Ascending aorta (tissue), 2 donors: ENCODE data around the gene KDF1. TPM values are rescaled to one million over a fixed set of nuclear protein-coding genes. Genes with fewer than 3 reads are reported as not detected.

Source experiments
- DNase-seq, 2 donors: peaks; one replicate each; pipeline ENCODE4 v3.0.0-alpha.2; 2019; ENCODE audit warnings: low spot score in 2 of 2
- H3K27ac ChIP-seq, 2 donors: fragments of 200-600 bp; sonication (generic); one replicate each; pipeline ENCODE4 v1.5.1; 2016 to 2017; ENCODE audit warnings: mild to moderate bottlenecking in 1 of 2
- H3K27me3 ChIP-seq: fragments of 200-600 bp; sonication (generic); one replicate; pipeline ENCODE4 v1.5.1; 2017
- H3K36me3 ChIP-seq, 2 donors: fragments of 200-600 bp; sonication (generic); one replicate each; pipeline ENCODE4 v1.5.1; 2016
- H3K4me1 ChIP-seq, 2 donors: fragments of 200-600 bp; sonication (generic); one replicate each; pipeline ENCODE4 v1.5.1; 2016 to 2017; ENCODE audit warnings: mild to moderate bottlenecking in 1 of 2
- H3K4me3 ChIP-seq, 2 donors: fragments of 200-600 bp; sonication (generic); one replicate each; pipeline ENCODE4 v1.5.1; 2016 to 2017; ENCODE audit warnings: mild to moderate bottlenecking in 1 of 2
- H3K9me3 ChIP-seq, 2 donors: fragments of 200-600 bp; sonication (generic); one replicate each; pipeline ENCODE4 v1.5.1; 2016
- intact Hi-C: fragments of 100-400 bp; cut with DNase I; formaldehyde crosslinking; loops from one replicate; pipeline ENCODE4 v1.15.1; 2023
- total RNA-seq: library from RNA; depleted of rRNA; stranded (reverse); fragments of >200 nt; gene quantifications from one replicate; pipeline ENCODE4 v1.1.0, GENCODE V29; 2016
- TF ChIP-seq, protein P1 (sequence below), 3 experiments: fragments of 200-600 bp in 2 of 3; fragments of 450-650 bp in 1 of 3; sonication (generic) in 2 of 3; IDR thresholded peaks; one replicate each; pipeline ENCODE4 v1.5.1; 2016 to 2019; ENCODE audit warnings: antibody characterized with exemption in 3 of 3, mild to moderate bottlenecking in 1 of 3, moderate library complexity in 1 of 3

The KDF1 gene
- total RNA-seq, 1 donor from 2014 or later, result not detected

DNA sequence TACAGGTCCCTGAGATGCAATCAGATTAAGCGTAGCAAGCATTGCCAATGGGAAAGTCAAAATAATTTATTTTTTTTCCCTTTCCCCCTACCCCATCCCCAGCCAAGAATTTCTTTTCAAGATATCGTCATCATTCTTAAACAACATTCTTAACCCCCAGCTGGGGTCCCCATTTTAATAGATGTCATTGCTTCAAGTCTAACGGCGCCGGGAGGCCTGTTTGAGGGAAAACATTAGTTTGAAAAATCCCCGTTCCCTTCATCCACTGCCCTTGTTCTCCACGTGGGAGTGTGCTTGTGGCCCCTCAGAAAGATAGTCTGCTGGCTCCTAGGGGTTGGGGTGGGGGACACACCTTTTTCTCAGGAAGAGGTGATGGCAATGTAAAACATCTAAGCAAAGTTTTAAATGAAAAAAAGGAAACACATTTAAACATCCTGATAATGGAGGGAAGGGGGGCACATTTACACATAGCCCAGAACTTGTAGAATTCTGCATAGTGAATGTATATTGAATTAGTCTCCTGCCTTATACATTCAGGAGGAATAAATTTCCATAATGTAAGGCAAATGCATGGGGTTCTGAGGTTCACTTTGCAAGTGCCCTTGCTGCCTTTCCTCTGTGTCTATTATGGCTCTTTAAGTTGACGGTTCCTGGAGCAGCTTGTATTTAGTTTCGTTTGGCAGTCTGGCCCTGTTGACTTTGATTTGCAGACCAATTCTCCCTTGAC is 40.0 kb upstream of the KDF1 start:
- peak overlapping the region; percentile 91 to 95 for H3K27ac ChIP-seq
- no peak for DNase-seq
- H3K9me3 ChIP-seq, result no peaks in the 10 kb centered on the region
- H3K27me3 ChIP-seq, result no peaks in the 10 kb centered on the region
- peaks cover 14 to 17% of the 10 kb centered on the region in 2 donors for H3K36me3 ChIP-seq
- peaks cover 31 to 65% of the 10 kb centered on the region in 2 donors for H3K4me1 ChIP-seq
- TF ChIP-seq, protein P1, sequence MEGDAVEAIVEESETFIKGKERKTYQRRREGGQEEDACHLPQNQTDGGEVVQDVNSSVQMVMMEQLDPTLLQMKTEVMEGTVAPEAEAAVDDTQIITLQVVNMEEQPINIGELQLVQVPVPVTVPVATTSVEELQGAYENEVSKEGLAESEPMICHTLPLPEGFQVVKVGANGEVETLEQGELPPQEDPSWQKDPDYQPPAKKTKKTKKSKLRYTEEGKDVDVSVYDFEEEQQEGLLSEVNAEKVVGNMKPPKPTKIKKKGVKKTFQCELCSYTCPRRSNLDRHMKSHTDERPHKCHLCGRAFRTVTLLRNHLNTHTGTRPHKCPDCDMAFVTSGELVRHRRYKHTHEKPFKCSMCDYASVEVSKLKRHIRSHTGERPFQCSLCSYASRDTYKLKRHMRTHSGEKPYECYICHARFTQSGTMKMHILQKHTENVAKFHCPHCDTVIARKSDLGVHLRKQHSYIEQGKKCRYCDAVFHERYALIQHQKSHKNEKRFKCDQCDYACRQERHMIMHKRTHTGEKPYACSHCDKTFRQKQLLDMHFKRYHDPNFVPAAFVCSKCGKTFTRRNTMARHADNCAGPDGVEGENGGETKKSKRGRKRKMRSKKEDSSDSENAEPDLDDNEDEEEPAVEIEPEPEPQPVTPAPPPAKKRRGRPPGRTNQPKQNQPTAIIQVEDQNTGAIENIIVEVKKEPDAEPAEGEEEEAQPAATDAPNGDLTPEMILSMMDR (IDR thresholded peaks at IDR 0.05), result no peak
- intact Hi-C loops, result loop anchor here (1.0 kb wide), 1 partner anchor 11 kb away; no protein-coding TSS in a partner anchor
- no peak overlapping the region for H3K4me3 ChIP-seq

DNA sequence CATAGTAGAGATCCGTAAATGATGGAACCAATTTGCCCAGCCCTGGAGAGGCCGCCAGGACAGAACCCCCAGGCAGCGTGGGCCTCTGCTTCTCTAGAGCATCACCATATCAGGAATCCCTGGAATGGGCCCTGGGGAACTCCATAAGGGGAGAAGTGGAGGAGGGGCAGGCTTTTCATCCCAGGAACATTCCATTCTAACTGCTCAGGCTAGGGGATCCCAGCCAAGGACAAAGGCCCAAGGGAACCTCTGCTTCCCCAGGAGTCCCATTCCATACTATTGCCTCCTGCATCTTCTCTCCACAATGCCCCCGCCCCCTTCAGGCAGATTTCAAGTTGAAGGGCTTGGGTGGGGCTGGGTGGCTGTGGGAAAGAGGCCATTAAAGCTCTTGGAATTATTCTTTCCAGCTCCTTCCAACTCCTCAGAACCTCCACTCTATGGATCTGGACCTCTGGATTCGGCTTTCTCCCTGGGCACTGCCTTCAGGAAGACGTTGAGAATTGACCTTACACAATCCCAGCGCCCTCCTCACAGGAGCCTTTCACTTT is 39.2 kb upstream of the KDF1 start:
- peak; percentile 57 to 96 for DNase-seq
- H3K27ac ChIP-seq, result peak overlapping the region; percentile 91 to 95
- no peaks in the 10 kb centered on the region for H3K9me3 ChIP-seq
- peak overlapping the region in 1 of 2 donors; percentile 26 for H3K4me3 ChIP-seq
- intact Hi-C loops, result loop anchor here (1.0 to 5.0 kb wide), 5 partner anchors 28 to 233 kb away; partner anchors contain the start of genes SLC9A1 and WDTC1
- peaks cover 29 to 60% of the 10 kb centered on the region in 2 donors for H3K4me1 ChIP-seq
- H3K36me3 ChIP-seq, result peaks cover 7 to 9% of the 10 kb centered on the region in 2 donors
- TF ChIP-seq, protein P1 (IDR thresholded peaks at IDR 0.05), result no peak
- H3K27me3 ChIP-seq, result no peaks in the 10 kb centered on the region

DNA sequence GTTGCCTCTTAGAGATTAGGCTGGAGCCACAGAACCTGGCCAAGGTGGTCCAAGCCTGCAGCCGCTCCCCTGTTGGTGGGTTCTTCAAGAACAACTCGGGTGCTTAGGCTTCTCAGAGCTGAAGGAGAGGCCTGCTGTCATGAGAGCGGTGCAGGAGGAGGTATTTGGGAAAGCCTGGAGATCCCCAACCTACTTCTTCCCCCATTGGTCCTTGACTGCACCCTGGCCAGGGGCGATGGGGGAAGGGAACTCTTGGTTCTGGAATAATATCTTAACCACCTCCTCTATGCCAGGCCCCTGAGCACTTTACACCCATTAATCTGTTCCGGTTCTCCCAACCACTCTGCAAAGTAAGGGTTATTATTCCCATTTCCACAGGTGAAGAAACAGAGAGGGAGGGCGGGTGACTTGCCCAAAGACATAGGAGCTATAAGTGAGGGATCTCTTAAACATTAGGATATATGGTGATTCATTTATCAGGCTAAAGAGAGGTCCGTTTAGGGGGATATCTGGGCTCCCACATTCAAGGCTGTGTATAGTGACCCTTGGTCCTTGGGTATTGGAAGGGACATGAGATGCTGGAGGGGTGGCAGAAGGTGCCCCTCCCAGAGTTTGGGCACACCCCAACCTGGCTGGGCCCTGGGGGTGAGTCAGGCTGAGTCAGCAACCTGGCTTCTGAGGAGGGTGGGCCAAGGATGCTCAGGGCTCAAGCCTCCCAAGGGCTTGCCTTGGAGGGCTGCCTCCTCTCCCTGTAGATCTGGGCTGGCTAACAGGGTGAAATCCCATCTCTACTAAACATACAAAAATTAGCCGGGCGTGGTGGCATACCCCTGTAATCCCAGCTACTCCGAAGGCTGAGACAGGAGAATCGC is 38.4 kb upstream of the KDF1 start:
- DNase-seq, result no peak
- Histone ChIP-seq H3K27me3 (no peaks in the 10 kb centered on the region), H3K4me1 (peaks cover 27 to 57% of the 10 kb centered on the region in 2 donors), H3K36me3 (peaks cover 0 to under 1% of the 10 kb centered on the region in 2 donors), H3K9me3 (no peaks in the 10 kb centered on the region), H3K4me3 (peak overlapping the region in 1 of 2 donors; percentile 39), H3K27ac (peak overlapping the region; percentile 91 to 95)
- intact Hi-C loops, result loop anchor here (1.0 to 5.0 kb wide), 5 partner anchors 29 to 234 kb away; partner anchors contain the start of genes SLC9A1 and WDTC1
- TF ChIP-seq, protein P1 (IDR thresholded peaks at IDR 0.05), result no peak

DNA sequence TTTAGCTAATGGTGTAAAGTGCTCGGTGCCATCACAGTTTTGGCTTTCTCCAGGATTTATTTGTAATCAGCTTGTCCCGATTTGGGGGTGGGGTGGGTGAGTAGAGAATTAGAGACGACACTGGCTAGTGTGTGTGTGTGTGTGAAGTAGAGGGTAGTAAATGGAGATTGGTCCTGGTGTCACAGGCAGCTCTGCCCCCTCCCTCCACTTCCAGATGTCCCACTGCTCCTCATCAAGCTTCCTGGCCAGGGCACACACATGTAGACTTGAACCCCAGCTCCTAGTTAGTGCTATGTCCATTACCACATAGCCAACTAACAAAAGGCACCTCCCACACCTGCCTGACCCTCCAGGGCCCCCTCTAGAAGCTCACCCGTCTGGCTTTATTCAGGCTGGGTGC is 36.4 kb upstream of the KDF1 start:
- H3K27me3 ChIP-seq, result no peaks in the 10 kb centered on the region
- TF ChIP-seq, protein P1 (IDR thresholded peaks at IDR 0.05), result no peak
- peaks cover 30 to 51% of the 10 kb centered on the region in 2 donors for H3K4me1 ChIP-seq
- H3K27ac ChIP-seq, result peak overlapping the region; percentile 57 to 95
- no peaks in the 10 kb centered on the region for H3K36me3 ChIP-seq
- peak overlapping the region in 1 of 2 donors; percentile 99 for H3K4me3 ChIP-seq
- intact Hi-C loops, result loop anchor here (1.0 to 5.0 kb wide), 2 partner anchors 101 to 236 kb away; partner anchors contain the start of gene WDTC1
- DNase-seq, result no peak
- H3K9me3 ChIP-seq, result no peaks in the 10 kb centered on the region

DNA sequence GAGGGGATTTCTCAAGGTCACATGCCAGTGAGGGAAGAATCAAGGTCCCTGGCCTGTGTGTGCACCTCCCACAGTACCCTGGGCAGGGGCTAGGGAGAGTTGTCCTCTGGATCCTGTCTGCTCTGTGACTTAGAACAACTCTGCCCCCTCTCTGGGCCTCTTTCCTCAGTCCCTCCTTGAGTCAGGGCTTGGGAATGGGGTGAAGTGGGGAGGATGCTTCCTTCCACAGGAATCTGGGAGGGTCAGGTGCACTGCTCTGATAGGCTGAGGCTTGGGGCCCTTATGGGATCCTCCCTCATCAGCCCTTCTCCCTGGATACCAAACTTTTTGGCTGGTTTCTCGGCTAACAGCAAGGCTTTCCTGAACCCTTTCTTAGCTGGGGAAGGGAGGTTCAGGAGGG is 35.8 kb upstream of the KDF1 start:
- TF ChIP-seq, protein P1 (IDR thresholded peaks at IDR 0.05), result no peak
- H3K9me3 ChIP-seq, result no peaks in the 10 kb centered on the region
- intact Hi-C loops, result loop anchor here (5.0 kb wide), 1 partner anchor 236 kb away; the partner anchor contains the start of gene WDTC1
- H3K36me3 ChIP-seq, result no peaks in the 10 kb centered on the region
- peak overlapping the region; percentile 57 to 95 for H3K27ac ChIP-seq
- H3K27me3 ChIP-seq, result no peaks in the 10 kb centered on the region
- peaks cover 23 to 45% of the 10 kb centered on the region in 2 donors for H3K4me1 ChIP-seq
- H3K4me3 ChIP-seq, result peak overlapping the region in 1 of 2 donors; percentile 99
- no peak for DNase-seq
